K562 (cell line): ENCODE measurements around the gene EFNA2. TPM values are rescaled to one million over a fixed set of nuclear protein-coding genes. Genes with fewer than 3 reads are reported as not detected.

Experiments
- CBFA2T2 ChIP-seq: fragments of 450-650 bp; conservative IDR thresholded peaks from 2 replicates; pipeline ENCODE4 v1.6.1; 2017; ENCODE audit warnings: mild to moderate bottlenecking
- CHD7 ChIP-seq: fragments of 200-600 bp; sonication (generic); IDR thresholded peaks from one replicate; pipeline ENCODE4 v1.6.1; 2012; ENCODE audit warnings: mild to moderate bottlenecking, low read depth, low read length, inconsistent platforms
- CLOCK ChIP-seq: fragments of 250-450 bp; sonication (Bioruptor Pico); IDR thresholded peaks from 2 replicates; pipeline ENCODE4 v1.4.0; 2020; ENCODE audit warnings: mild to moderate bottlenecking, moderate library complexity, borderline replicate concordance
- CREM ChIP-seq: IDR thresholded peaks from 2 replicates; pipeline ENCODE4 v1.6.1; 2014; ENCODE audit warnings: antibody characterized with exemption, low read depth
- PRMT5 ChIP-seq: sonication (generic); formaldehyde crosslinking; IDR thresholded peaks from 2 replicates; pipeline ENCODE4 v1.5.0; 2020; ENCODE audit warnings: missing genetic modification reagents
- RAD21 ChIP-seq, 2 experiments: fragments of 250-450 bp in 1 of 2; fragments of 450-650 bp in 1 of 2; sonication (Bioruptor Pico) in 1 of 2; formaldehyde crosslinking in 1 of 2; IDR thresholded peaks in 1 of 2; conservative IDR thresholded peaks in 1 of 2; 2 replicates each; pipeline versions ENCODE4 v1.4.0 to v1.8.0; 2020 to 2022; ENCODE audit warnings: mild to moderate bottlenecking in 2 of 2, moderate library complexity in 1 of 2
- ZNF146 ChIP-seq: IDR thresholded peaks from one replicate; pipeline ENCODE4 v1.6.1; 2018; ENCODE audit warnings: missing compliant biosample characterization; ENCODE audit not compliant: unreplicated experiment
- ZNF253 ChIP-seq: fragments of 250-450 bp; sonication (Bioruptor Pico); conservative IDR thresholded peaks from 2 replicates; pipeline ENCODE4 v1.6.1; 2021; ENCODE audit warnings: mild to moderate bottlenecking
- polyA plus RNA-seq, 8 experiments: library from polyadenylated mRNA; depleted of rRNA in 4 of 8; stranded (reverse) in 5 of 8; unstranded in 3 of 8; fragments of >200 nt; fragmentation: Nextera tagmentation in 2 of 8; fragmentation: Illumina TruSeq in 1 of 8; extraction: Ambion mirVana in 2 of 8; extraction: Trizol in 1 of 8; gene quantifications; 2 replicates each; pipeline versions ENCODE4 v1.2.1 to v1.2.3, GENCODE V29; 2011 to 2014; ENCODE audit warnings: inconsistent platforms in 1 of 8, missing spikeins in 1 of 8
- total RNA-seq, 7 experiments: library from RNA; depleted of rRNA in 6 of 7; stranded (reverse); fragments of >200 nt in 6 of 7; fragmentation: Illumina TruSeq in 2 of 7; extraction: Trizol in 2 of 7; gene quantifications; 2 replicates each; pipeline versions ENCODE4 v1.2.1 to v1.2.3, GENCODE V29; 2011 to 2021; ENCODE audit warnings: low replicate concordance in 1 of 7

The EFNA2 gene
- total and polyA plus RNA-seq, 9 of the 15 experiments (the other 6 are each of a cell fraction or from before 2014, with no cell fraction given) = 0.11 to 0.44 (median 0.15) TPM; not detected in 6

- TF ChIP-seq CHD7 = no peak
- TF ChIP-seq CREM = 0 out of 2 replicates have a peak, but pooled peaks have one; percentile 37
- no peak for TF ChIP-seq PRMT5
- TF ChIP-seq CBFA2T2 = peak; percentile 0; the same call in 1 of the 2 replicates
- TF ChIP-seq RAD21 (CRISPR knock-in tag; conservative IDR thresholded peaks at IDR 0.05 in 1 of 2, IDR thresholded peaks at IDR 0.05 in 1 of 2) = no peak
- no peak for TF ChIP-seq ZNF253 (CRISPR knock-in tag)
- no peak for TF ChIP-seq CLOCK (CRISPR knock-in tag)
- TF ChIP-seq ZNF146 (CRISPR knock-in tag) = no peak
Measured at GRCh38 chr19:1269478-1270212, 16.0 kb upstream of the EFNA2 start (continued).
